Stimulated activated CD8-positive, alpha-beta memory T cell treated with anti-CD3 and anti-CD28 coated beads, Interleukin-7, amount 100 ng/mL, for 1 hour (primary cell): ENCODE data around the gene AFMID.
"Not testable (repeated sequence)": the region's sequence is repeated elsewhere in the genome, so short reads cannot be mapped to it uniquely, and the experiment has no call there.

Experiments
- DNase-seq, 2 donors: peaks; one replicate each; pipeline ENCODE4 v3.0.0-alpha.2; 2020; ENCODE audit warnings: low read depth in 2 of 2

Gene AFMID

DNA sequence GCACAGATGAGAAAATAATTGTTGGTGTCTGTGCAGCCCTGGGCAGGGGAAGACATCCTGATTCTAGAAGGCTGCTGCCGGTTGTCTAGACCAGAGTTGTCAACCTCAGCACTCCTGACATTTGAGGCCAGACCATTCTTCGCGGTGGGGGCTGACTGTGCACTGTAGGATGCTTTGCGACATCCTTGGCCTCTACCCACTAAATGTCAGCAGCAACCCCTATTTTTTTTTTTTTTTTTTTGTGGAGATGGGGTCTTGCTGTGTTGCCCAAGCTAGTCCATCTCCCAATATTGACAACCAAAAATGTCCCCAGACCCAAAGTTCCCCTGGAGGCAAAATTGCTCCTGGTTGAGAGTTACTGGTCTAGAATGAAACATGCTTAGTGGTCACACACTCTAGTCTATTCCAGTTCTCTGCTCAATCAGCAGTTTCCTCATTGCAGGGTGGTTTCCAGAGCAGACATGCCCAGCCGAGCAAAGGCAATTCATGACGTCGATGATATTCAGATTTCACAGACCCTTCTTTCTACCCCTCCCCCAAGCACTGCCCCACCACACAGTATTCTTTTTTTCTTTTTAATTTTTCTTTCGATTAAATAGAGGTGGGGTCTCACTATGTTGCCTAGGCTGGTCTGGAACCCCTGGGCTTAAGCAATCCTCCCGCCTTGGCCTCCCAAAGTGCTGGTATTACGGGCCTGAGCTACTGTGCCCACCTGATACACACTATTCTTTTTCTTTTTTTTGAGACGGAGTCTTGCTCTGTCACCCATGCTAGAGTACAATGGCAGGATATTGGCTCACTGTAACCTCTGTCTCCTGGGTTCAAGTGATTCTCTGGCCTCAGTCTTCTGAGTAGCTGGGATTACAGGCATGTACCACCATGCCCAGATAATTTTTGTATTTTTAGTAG is 32.0 kb upstream of the AFMID start:
- no peak for DNase-seq

DNA sequence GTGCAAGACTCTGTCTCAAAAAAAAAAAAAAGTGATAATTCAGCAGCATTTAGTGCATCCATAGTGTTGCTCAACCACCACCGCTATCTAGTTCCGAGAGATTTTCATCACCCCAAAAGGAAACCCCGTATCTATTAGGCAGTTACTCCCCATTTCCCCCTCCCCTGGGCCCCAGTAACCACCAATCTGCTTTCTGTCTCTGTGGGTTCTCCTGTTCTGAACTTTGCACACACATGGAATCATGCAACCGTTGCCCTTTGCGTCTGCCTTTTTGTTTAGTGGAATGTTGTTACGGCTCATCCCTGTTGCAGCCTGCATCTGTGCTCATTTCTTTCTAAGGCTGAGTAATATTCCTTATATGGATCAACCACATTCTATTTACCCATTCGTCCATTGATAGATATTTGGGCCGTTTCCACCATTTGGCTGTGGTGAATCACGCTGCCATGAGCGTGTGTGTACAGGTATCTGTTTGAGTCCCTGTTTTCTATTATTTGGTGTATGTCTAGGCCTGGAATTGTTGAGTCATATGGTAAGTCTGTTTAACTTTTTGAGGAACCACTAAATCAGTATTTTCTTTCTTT is 27.5 kb upstream of the AFMID start:
- DNase-seq, result no peak

DNA sequence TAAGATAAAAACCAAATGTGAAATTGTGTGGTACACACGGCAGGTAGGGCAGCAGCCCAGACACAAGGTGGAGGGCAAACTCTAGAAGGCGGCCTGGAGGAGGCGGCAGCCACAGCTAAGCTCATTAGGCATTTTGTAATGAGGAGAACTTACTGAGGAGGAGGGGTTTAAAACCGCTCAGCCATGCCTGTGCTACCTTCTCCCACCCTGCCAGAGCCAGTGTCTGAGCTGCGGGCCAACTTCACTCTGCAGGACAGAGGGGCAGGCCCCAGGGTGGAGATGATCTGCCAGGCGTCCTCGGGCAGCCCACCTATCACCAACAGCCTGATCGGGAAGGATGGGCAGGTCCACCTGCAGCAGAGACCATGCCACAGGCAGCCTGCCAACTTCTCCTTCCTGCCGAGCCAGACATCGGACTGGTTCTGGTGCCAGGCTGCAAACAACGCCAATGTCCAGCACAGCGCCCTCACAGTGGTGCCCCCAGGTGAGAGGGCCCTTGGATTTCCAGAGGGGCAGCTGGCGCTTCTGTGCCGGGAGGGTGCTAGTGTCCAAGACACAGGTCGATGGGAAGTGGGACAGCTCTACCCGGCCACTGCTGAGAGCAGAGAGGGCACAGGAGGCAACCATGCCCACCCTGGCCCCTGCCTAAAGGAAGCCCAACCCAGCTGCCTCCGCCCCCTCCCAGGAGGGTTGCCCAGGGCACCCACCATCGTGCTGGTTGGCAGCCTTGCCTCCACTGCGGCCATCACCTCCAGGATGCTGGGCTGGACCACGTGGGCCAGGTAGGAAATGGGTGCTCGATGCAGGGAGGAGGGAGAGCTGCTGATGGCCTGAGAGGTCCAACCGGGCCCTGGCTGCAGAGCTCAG is 23.0 kb upstream of the AFMID start:
- DNase-seq, result no peak

DNA sequence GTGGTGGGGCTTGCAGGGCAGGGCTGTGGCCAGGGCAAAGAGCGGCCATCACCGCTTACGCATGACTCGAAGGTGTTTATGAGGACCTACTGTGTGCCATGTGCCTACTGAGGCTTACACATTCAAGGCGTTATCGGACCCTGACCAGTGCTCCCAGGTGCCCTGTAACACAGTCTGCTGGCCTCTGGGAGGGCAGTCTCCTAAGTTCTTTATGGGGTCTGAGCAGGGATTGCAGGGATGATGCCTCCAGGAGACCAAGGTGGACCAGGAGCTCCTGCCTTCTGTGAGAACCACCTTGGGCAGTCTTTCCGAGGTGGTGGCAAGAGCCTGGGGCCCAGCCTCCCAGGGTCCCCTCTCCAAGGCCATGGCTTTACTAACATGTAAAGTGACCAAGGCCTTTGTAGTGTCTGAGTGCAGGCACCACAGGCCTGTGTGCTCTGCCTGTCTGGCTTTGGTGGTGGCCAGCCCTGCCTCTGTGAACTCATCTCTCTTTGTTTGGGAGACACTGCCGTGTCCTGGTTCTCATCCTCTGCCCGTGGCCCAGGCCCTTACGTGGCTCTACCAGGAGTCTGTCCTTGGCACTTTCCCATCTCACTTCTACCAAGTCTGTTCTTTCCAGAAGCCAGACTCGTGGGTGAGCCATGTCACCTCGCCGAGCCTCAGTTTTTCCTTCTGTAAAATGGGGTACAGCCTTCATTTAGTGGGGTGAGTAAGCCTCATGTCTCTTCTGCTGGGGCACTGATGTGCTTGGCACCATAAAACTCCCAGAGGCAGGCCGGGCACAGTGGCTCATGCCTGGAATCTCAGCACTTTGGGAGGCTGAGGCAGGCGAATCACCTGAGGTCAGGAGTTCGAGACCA is 22.2 kb upstream of the AFMID start:
- DNase-seq, result no peak

DNA sequence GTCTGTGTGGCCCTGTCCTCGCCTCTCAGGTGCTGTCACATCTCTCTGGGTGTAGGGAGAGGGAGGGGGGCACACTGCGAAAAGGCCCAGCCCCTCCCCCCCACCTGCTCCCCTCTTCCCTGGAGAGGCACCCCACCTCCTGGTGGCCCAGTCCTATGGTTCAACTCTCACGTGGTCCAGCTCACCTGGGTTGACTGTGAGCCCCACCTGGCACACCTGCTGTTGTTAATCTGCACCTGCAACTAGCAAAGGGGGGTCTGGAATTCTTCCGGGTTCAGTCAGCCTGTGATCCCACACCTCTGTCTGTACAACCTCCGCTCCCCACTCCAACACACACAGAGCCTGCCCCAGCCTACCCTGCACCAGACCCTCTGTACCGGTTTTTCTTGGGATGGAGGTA is 20.7 kb upstream of the AFMID start:
- no peak for DNase-seq

DNA sequence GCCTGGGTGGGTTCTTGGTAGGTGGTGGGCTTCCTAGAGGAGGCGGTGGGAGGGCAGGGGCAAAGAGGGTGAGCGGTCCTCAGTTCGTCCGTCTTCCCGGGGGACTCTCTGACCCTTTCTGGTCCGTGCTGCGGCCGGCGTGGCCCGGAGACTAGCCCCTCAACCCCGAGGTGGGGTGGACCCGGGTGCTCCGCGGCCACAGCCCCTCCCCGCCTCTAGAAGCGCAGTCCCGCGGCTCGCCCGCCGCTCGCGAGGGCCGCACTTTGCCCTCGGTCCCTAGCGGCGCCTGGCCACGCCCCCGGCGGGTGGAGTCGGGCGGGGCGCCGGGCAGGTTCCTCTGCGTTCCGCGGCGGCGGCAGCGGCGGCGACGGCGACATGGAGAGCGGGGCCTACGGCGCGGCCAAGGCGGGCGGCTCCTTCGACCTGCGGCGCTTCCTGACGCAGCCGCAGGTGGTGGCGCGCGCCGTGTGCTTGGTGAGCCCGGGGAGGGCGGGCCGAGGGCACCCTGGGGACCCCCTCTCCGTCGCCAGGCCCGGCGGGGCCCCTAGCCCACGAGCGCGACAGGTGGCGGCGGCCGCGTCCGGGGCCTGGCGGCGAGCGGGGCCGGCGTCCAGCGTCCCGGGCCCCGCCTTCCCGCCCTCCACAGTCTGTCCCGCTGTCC is 18.8 kb upstream of the AFMID start, which contains the start of gene SYNGR2:
Gene SYNGR2, plus strand, starts transcription at position 340 of the 661 bp plus-strand sequence. Its CDS starts 36 bp downstream, at position 376.
- peak; percentile 67 to 68 for DNase-seq

DNA sequence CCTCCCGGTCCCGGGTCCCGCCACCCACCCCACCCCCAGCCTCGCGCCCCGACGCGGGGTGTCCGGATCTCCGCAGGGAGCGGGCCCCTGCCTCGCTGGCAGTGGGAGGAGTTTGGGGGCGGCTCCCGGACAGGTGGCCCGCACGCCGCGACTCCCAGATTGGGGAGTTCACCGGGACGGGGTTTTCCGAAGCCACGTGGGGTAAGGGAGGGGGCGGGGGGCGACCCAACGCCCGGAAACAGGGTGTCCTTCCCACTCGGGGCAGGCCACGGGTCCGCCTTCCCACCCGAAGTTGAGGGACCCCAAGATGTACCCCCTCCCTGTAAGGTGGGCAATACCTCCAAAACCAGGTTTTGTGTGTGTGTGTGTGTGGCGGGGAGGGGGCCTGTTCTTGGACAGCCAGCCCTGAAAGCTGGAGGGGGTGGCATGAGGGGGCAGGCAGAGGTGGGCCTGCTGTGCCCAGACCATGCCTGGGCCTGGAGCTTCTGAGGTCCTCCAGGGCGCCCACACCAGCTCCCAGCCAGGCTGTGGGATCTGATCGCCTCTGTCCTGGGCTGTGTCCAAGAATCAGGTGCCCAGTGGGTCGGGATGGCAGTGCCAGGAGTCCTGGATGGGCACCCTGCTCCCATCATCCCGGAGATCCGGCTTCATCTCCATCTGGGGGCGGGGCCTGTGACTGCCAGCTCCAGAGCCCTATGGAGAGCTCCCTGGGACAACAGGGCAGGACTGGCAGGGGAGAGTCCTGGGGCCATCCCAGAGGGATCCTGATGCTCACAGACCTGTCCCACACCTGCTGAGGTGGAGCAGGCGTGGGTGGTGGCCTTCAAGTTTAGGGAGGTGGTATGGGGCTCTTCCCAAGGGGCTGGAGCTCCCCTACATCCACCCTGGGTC is 18.0 kb upstream of the AFMID start:
- DNase-seq, result no peak

DNA sequence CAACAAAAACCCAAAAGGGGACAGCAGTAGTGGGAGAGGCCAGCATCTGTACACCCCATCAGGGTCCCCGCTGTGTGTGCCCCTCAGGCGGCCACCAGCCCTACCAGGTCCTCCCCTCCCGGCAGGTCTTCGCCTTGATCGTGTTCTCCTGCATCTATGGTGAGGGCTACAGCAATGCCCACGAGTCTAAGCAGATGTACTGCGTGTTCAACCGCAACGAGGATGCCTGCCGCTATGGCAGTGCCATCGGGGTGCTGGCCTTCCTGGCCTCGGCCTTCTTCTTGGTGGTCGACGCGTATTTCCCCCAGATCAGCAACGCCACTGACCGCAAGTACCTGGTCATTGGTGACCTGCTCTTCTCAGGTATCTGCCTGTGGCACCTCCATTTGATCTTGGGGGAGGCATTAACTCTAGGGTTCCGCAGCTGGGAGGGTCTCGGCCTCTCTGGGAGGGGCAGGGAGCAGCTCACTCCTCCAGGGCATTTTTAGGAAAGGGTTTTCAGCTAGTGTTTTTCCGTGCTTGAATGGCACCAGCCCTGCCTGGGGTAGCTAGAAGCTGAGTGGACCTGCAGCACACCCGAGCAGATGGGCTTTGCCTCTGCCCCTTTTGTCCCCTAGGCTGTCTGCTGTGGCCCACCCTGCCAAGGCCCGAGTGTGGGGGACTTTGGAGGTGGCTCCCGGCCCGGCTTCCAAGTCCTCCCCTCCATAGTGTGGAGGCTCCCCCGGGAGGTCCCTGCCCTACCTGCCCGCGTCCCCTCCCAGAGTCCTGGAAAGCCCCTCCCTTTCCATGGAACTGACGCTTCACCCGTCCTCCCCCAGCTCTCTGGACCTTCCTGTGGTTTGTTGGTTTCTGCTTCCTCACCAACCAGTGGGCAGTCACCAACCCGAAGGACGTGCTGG is 16.2 kb upstream of the AFMID start:
- no peak for DNase-seq

DNA sequence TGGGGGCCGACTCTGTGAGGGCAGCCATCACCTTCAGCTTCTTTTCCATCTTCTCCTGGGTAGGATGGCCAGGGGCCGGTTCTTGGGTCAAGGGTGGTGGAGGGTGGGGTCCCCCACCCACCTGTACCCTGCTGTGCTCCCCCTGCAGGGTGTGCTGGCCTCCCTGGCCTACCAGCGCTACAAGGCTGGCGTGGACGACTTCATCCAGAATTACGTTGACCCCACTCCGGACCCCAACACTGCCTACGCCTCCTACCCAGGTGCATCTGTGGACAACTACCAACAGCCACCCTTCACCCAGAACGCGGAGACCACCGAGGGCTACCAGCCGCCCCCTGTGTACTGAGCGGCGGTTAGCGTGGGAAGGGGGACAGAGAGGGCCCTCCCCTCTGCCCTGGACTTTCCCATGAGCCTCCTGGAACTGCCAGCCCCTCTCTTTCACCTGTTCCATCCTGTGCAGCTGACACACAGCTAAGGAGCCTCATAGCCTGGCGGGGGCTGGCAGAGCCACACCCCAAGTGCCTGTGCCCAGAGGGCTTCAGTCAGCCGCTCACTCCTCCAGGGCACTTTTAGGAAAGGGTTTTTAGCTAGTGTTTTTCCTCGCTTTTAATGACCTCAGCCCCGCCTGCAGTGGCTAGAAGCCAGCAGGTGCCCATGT is 15.4 kb upstream of the AFMID start:
- DNase-seq, result not testable (repeated sequence)

DNA sequence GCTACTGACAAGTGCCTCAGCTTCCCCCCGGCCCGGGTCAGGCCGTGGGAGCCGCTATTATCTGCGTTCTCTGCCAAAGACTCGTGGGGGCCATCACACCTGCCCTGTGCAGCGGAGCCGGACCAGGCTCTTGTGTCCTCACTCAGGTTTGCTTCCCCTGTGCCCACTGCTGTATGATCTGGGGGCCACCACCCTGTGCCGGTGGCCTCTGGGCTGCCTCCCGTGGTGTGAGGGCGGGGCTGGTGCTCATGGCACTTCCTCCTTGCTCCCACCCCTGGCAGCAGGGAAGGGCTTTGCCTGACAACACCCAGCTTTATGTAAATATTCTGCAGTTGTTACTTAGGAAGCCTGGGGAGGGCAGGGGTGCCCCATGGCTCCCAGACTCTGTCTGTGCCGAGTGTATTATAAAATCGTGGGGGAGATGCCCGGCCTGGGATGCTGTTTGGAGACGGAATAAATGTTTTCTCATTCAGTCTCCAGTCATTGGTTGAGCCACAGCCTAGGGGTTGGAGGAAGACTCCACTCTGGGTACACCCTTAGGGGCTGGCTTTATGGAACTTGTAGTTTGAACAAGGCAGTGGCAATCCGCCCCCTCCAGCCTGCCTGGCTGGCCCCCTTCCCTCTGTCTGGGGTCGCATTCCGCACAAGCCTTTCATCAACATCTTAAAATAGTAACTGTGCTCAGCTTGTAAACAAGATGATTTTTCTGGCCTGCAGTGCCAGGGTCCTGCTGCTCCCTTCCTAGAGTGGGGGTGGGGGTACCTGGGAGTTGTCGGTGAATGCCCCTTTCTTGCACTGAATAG is 14.7 kb upstream of the AFMID start:
- no peak for DNase-seq

DNA sequence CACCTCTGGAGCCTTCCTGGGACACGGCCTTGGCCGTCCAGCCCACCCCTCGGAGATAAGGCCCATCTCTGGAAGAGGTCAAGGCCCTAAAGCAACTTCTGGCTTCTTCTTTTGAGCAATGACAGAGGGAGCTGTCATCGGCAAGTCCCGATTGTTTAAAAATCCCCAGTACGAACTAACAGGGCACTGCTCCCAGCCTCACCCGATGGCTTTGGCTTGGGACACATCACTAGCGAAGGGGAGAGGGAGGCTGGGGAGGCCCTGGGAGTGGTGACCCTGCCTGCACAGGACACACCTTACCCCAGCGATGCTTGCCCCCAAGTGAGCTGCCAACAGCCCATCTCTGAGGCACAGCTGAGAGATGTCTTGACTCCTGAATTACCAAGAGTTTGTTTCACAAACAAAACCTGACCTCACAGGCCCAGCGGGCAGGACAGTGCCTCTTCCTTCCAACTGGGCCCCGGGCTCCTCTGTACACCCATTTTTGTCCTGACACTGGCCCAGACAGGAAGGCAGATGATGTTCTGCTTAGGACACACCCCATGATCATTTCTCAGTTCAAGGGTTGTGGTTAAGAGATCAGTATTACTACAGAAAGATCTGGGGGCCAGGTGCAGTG is 14.0 kb upstream of the AFMID start:
- no peak for DNase-seq

DNA sequence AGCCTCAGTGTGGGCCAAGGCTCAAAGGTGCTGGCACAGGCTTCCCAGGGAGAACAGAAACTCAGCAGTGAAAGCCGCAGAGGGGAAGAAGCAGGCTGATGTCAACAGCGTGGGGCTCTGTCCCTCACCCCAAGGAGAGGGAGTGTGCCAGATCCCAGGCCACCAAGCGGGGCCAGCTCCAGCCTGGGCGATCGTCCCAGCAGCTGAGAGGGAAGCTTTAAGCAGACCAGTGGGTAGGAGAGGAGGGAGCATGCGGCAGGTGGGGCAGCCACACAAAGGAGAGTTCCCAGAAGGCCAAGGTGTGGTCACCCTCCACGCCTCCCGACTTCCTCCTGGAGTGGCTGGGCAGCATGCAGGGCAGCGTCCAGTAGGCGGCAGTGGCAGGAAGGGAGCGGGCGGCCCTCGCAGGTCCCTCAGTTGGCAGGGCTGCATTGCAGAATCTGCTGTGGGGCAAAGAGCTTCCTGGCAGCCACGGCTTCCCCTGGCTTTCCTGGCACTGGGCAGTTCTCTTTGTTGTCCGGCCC is 12.8 kb upstream of the AFMID start:
- DNase-seq, result no peak

DNA sequence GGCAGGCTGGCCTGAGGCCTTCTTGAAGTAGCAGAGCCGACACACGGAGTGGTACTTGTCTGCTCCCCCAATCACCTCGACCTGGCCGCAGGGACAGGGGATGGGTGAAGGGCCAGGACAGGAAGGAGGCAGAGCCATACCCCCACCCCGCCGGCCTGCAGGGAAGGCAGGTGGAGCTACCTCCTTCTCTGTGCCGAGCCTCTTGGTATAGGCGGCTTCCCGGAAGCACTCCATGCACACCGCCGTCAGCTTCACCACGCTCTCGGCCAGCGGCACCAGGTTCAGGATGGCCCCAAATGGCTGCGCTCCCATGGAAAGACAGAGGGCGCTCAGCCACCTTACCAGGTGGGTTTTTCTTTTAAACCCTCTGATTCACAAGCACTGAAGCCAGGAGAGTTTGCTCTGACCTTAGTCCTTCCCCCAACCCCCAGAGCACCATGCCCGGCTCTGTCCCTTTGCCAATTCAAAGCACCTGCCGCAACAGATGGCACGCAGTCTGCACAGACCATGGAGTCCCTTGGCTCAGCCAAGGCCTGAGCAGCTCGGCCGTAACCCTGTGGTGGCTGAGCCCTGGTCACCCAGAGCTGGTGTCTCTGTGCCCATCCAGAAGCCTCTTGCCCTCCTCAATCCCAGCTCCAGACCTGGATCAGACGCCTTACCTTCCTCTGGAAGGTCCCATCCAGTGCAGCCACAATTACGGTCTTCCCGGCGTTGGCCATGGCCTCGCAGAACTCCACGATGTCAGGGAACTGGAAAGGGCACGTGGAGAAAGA is 12.1 kb upstream of the AFMID start:
- no peak for DNase-seq

DNA sequence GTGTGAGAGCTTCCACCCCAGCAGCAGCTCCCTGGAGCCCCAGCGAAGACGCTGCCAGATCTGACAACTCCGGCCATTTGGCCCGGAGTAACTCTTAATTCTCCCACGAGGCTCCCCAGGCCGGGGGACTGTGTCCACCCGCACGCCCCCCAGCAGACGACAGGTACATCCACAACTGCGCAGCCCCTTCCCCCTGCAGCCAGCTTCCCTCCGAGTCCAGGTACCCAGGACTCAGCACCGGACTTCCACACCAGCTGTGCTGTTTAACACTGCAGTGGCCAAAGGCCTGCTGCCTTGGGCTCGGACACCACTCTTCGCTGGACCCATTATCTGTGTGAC is 11.6 kb upstream of the AFMID start:
- no peak for DNase-seq

DNA sequence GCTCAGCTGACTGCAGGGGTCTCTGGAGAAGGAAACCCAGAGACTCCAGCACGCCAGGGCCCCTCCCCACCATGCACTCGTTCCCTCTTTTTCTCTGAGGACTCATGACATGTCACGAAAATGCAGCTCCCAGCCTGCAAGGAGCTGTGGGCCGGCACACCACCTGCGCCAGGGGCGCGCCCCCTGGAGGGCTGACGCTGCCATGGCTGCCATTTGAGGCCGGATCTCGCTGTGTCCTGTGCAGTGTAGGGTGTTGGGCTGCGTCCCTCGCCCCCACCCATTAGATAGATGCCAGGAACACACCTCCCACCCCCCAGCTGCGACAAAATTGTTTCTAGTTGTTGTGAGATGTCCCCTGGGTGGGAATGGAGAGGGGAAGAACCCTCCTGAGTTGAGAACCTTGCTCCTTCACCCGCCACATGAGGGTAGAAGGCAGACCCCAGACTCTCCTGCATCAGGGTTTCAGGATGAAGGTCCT is 10.6 kb upstream of the AFMID start:
- peak; percentile 52 to 62 for DNase-seq

DNA sequence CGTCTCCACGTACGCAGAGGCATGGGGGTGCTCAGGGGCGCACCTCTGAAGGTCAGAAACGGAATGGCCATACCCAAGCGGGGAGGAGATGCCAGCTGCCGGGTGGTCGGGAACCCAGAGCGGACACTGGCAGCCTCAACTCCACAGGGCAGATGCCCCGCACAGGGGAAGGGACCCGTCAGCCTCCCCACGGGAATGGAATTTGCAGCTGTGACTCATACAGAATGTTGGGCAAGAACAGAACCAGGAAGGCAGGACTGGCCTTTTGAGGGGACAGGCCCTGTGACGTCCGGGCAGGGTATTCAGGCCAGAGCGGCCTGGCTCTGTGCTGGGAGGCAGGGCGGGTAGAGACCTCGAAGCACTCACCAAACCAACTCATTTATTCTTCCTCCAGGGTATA is 7.8 kb upstream of the AFMID start:
- no peak for DNase-seq
